HCT116 (cell line): ENCODE data around the gene ADAMTS13. TPM values are rescaled to one million over a fixed set of nuclear protein-coding genes. Genes with fewer than 3 reads are reported as not detected.

ENCODE experiments used
- ATAC-seq: fragments of 200-7000 bp; cut with Tn5 transposase; 2 replicates; pipeline ENCODE4 v1.9.1; 2020; ENCODE audit warnings: mild to moderate bottlenecking, moderate library complexity
- BruUV-seq: library from RNA; stranded (reverse); fragments of 400-500 nt; replicated peaks from 2 replicates; lab custom pipeline; 2021; lab: Mats Ljungman, UMichigan
- CTCF ChIA-PET: fragments of 300-600 bp; sonication (Branson Sonifier 250); formaldehyde crosslinking; loops from one replicate; lab custom pipeline; 2021; ENCODE audit warnings: antibody characterized with exemption; lab: Charles Lee
- POLR2A ChIA-PET: fragments of 300-600, 350-600 bp; sonication (Branson Sonifier 250); formaldehyde crosslinking; loops from one replicate; lab custom pipeline; 2021; ENCODE audit warnings: antibody characterized with exemption; lab: Charles Lee
- RAD21 ChIA-PET, 2 experiments: fragments of 300-600 bp; sonication (Branson Sonifier 250); formaldehyde crosslinking; loops; one replicate each; lab custom pipeline; 2023; ENCODE audit warnings: low total read pairs in 2 of 2; ENCODE audit not compliant: uncharacterized antibody in 2 of 2, unreplicated experiment in 2 of 2, low non-redundant PET in 1 of 2; lab: Charles Lee
- DNase-seq: peaks from one replicate; pipeline ENCODE4 v3.0.0-alpha.2; 2010; ENCODE audit warnings: low read depth, low spot score
- H2AFZ ChIP-seq: fragments of 200-600 bp; shearing (Covaris generic), sonication (generic); 2 replicates; pipeline ENCODE4 v1.6.1; 2017; ENCODE audit warnings: low read depth, mixed run types, mixed read lengths, antibody characterized with exemption, low read length; ENCODE audit not compliant: poor library complexity, severe bottlenecking
- H3K27ac ChIP-seq: 2 replicates; pipeline ENCODE4 v1.5.1; 2012; ENCODE audit warnings: low read depth, low read length
- H3K27me3 ChIP-seq: fragments of 200-600 bp; sonication (generic); 2 replicates; pipeline ENCODE4 v1.6.1; 2016; ENCODE audit warnings: mixed run types, low read length, mixed read lengths; ENCODE audit not compliant: insufficient read depth
- H3K36me3 ChIP-seq, 2 experiments: fragments of 200-500 bp in 1 of 2; fragments of 200-600 bp in 1 of 2; sonication (Bioruptor generic) in 1 of 2; sonication (generic) in 1 of 2; 2 replicates each; pipeline versions ENCODE4 v1.5.1 to v1.6.1; 2014 to 2016; ENCODE audit warnings: low read length in 2 of 2, inconsistent platforms in 1 of 2, mixed read lengths in 1 of 2, mixed run types in 1 of 2; ENCODE audit not compliant: insufficient read depth in 2 of 2, control insufficient read depth in 1 of 2
- H3K4me1 ChIP-seq, 2 experiments: fragments of 200-600 bp in 1 of 2; sonication (generic) in 1 of 2; 2 replicates each; pipeline versions ENCODE4 v1.5.1 to v1.6.1; 2012 to 2017; ENCODE audit warnings: low read length in 2 of 2, inconsistent platforms in 1 of 2, mild to moderate bottlenecking in 1 of 2, mixed read lengths in 1 of 2, mixed run types in 1 of 2, moderate library complexity in 1 of 2; ENCODE audit not compliant: insufficient read depth in 2 of 2, control insufficient read depth in 1 of 2
- H3K4me2 ChIP-seq: fragments of 200-600 bp; sonication (generic); 2 replicates; pipeline ENCODE4 v1.6.1; 2017; ENCODE audit warnings: mixed run types, low read length, mixed read lengths
- H3K4me3 ChIP-seq, 2 experiments: fragments of 200-600 bp in 1 of 2; sonication (generic) in 1 of 2; replicated peaks in 1 of 2; 2 replicates each; pipeline ENCODE4 v1.5.1; 2011 to 2016; ENCODE audit warnings: low read length in 2 of 2, control low read depth in 1 of 2, low read depth in 1 of 2, mild to moderate bottlenecking in 1 of 2, mixed read lengths in 1 of 2, mixed run types in 1 of 2
- H3K79me2 ChIP-seq: fragments of 200-600 bp; sonication (generic); 2 replicates; pipeline ENCODE4 v1.6.1; 2017; ENCODE audit warnings: mild to moderate bottlenecking, mixed run types, low read length, moderate library complexity, mixed read lengths; ENCODE audit not compliant: insufficient read depth
- H3K9ac ChIP-seq: fragments of 200-600 bp; sonication (generic); 2 replicates; pipeline ENCODE4 v1.6.1; 2016; ENCODE audit warnings: low read length, mixed read lengths
- H3K9me2 ChIP-seq: fragments of 200-600 bp; sonication (generic), shearing (Covaris generic); 2 replicates; pipeline ENCODE4 v1.6.1; 2017; ENCODE audit warnings: mixed run types, mild to moderate bottlenecking, moderate library complexity; ENCODE audit not compliant: insufficient read depth
- H3K9me3 ChIP-seq, 2 experiments: fragments of 200-500 bp in 1 of 2; fragments of 200-600 bp in 1 of 2; sonication (Bioruptor generic) in 1 of 2; sonication (generic) in 1 of 2; 2 replicates each; pipeline ENCODE4 v1.6.1; 2014 to 2017; ENCODE audit warnings: low read length in 2 of 2, mixed read lengths in 2 of 2, inconsistent platforms in 1 of 2, low read depth in 1 of 2, mild to moderate bottlenecking in 1 of 2, mixed run types in 1 of 2, moderate library complexity in 1 of 2; ENCODE audit not compliant: control insufficient read depth in 1 of 2, insufficient read depth in 1 of 2
- H4K20me1 ChIP-seq: fragments of 200-600 bp; sonication (generic), shearing (Covaris generic); 2 replicates; pipeline ENCODE4 v1.6.1; 2017; ENCODE audit warnings: mixed run types, mild to moderate bottlenecking, moderate library complexity; ENCODE audit not compliant: insufficient read depth
- CBX3 ChIP-seq: IDR thresholded peaks from 2 replicates; pipeline ENCODE4 v1.6.1; 2012; ENCODE audit warnings: low read depth
- CEBPB ChIP-seq: IDR thresholded peaks from 2 replicates; pipeline ENCODE4 v1.6.1; 2012; ENCODE audit warnings: low read depth
- CTCF ChIP-seq, 3 experiments: fragments of 200-600 bp in 1 of 3; sonication (generic) in 1 of 3; IDR thresholded peaks in 2 of 3; conservative IDR thresholded peaks in 1 of 3; 2 replicates each; pipeline ENCODE4 v1.5.1; 2012 to 2017; ENCODE audit warnings: low read depth in 2 of 3, low read length in 2 of 3, antibody characterized with exemption in 1 of 3, borderline replicate concordance in 1 of 3, control low read depth in 1 of 3, mild to moderate bottlenecking in 1 of 3, mixed read lengths in 1 of 3, mixed run types in 1 of 3, moderate library complexity in 1 of 3; ENCODE audit not compliant: insufficient read depth in 1 of 3
- EZH2phosphoT487 ChIP-seq: fragments of 200-600 bp; IDR thresholded peaks from 2 replicates; pipeline ENCODE4 v1.6.1; 2018; ENCODE audit warnings: antibody characterized with exemption, borderline replicate concordance
- FOSL1 ChIP-seq: IDR thresholded peaks from 2 replicates; pipeline ENCODE4 v1.6.1; 2012; ENCODE audit warnings: low read depth
- POLR2A ChIP-seq: IDR thresholded peaks from 2 replicates; pipeline ENCODE4 v1.7.0; 2011; ENCODE audit warnings: borderline replicate concordance; ENCODE audit not compliant: insufficient read depth, insufficient read length; ENCODE audit errors: extremely low read depth
- POLR2AphosphoS5 ChIP-seq: IDR thresholded peaks from 2 replicates; pipeline ENCODE4 v1.6.1; 2011; ENCODE audit warnings: mild to moderate bottlenecking, low read depth, low read length, moderate library complexity
- SIN3A ChIP-seq: IDR thresholded peaks from 2 replicates; pipeline ENCODE4 v1.6.1; 2012; ENCODE audit warnings: low read depth
- SRF ChIP-seq: IDR thresholded peaks from 2 replicates; pipeline ENCODE4 v1.6.1; 2012; ENCODE audit warnings: low read depth
- YY1 ChIP-seq: IDR thresholded peaks from 2 replicates; pipeline ENCODE4 v1.6.1; 2011; ENCODE audit warnings: low read length, low read depth, moderate library complexity, mild to moderate bottlenecking; ENCODE audit not compliant: insufficient replicate concordance; ENCODE audit errors: extremely low read depth
- ZNF274 ChIP-seq: fragments of 200-500 bp; sonication (Bioruptor generic); IDR thresholded peaks from 2 replicates; pipeline ENCODE4 v1.6.1; 2014; ENCODE audit warnings: mild to moderate bottlenecking, low read depth, low read length, inconsistent platforms
- intact Hi-C: fragments of 100-400 bp; cut with micrococcal nuclease; formaldehyde crosslinking; loops from 2 replicates; pipeline ENCODE4 v1.10.0; 2022
- total RNA-seq: library from RNA; stranded (reverse); gene quantifications from one replicate; pipeline ENCODE4 v1.2.1, GENCODE V29; 2021; ENCODE audit not compliant: unreplicated experiment

The ADAMTS13 gene
- total RNA-seq, 1 experiment from 2014 or later = 9.2 TPM

GRCh38 chr9:133507246-133507965 is 85.2 kb downstream of the ADAMTS13 start:
- peaks cover under 1 to 4% of the 10 kb centered on the region in 2 experiments; a peak in 2 of 4 replicates for H3K9me3 ChIP-seq
- no peaks in the 10 kb centered on the region for H3K36me3 ChIP-seq
- H3K27me3 ChIP-seq = no peaks in the 10 kb centered on the region
- RAD21 ChIA-PET = no interaction called here
- H3K79me2 ChIP-seq = no peaks in the 10 kb centered on the region
- CTCF ChIA-PET = no interaction called here
- no peak overlapping the region for H3K4me3 ChIP-seq
- H3K9me2 ChIP-seq = no peaks in the 10 kb centered on the region
- H4K20me1 ChIP-seq = no peaks in the 10 kb centered on the region
- H3K27ac ChIP-seq = no peak overlapping the region
- peaks cover 6 to 10% of the 10 kb centered on the region in 2 experiments; a peak in 3 of 4 replicates for H3K4me1 ChIP-seq
- H3K9ac ChIP-seq = no peak overlapping the region
- POLR2A ChIA-PET = no interaction called here
- DNase-seq (no peak), ATAC-seq (no peak)
- no peak overlapping the region for H3K4me2 ChIP-seq
- BruUV-seq = no TSS peak
- TF ChIP-seq SRF = no peak
- TF ChIP-seq FOSL1 = no peak
- TF ChIP-seq POLR2AphosphoS5 = no peak
- intact Hi-C loops = no loop called here
- no peak overlapping the region for H2AFZ ChIP-seq

GRCh38 chr9:133508046-133508445 is 85.9 kb downstream of the ADAMTS13 start:
- CTCF ChIA-PET = no interaction called here
- DNase-seq = no peak
- Histone ChIP-seq H3K4me2 (no peak overlapping the region), H3K9me3 (no peaks in the 10 kb centered on the region), H3K9ac (no peak overlapping the region), H2AFZ (no peak overlapping the region), H3K4me1 (peaks cover 6 to 10% of the 10 kb centered on the region in 2 experiments; a peak in 3 of 4 replicates), H3K36me3 (no peaks in the 10 kb centered on the region), H3K4me3 (no peak overlapping the region), H3K9me2 (no peaks in the 10 kb centered on the region), H3K27ac (no peak overlapping the region), H3K27me3 (no peaks in the 10 kb centered on the region), H3K79me2 (no peaks in the 10 kb centered on the region), H4K20me1 (no peaks in the 10 kb centered on the region)
- RAD21 ChIA-PET = no interaction called here
- TF ChIP-seq EZH2phosphoT487 = no peak
- no peak for TF ChIP-seq FOSL1
- no peak for TF ChIP-seq YY1
- no peak for TF ChIP-seq CTCF (IDR thresholded peaks at IDR 0.05 in 2 of 3, conservative IDR thresholded peaks at IDR 0.05 in 1 of 3; ENCODE audit: borderline replicate concordance in 1 of 3, insufficient read depth in 1 of 3, low read depth in 2 of 3, low read length in 2 of 3)
- TF ChIP-seq POLR2A = no peak
- no peak for TF ChIP-seq SIN3A
- no peak for TF ChIP-seq CBX3
- TF ChIP-seq CEBPB = no peak
- TF ChIP-seq ZNF274 = no peak
- POLR2A ChIA-PET = no interaction called here
- ATAC-seq = no peak
- no TSS peak for BruUV-seq
- intact Hi-C loops = no loop called here
